Measurements from ENCODE around the gene TTLL6. TPM values are rescaled to one million over a fixed set of nuclear protein-coding genes. Genes with fewer than 3 reads are reported as not detected.

Gene TTLL6
- total and polyA plus RNA-seq, 2 experiments from 2014 or later, result not detected

GRCh38 chr17:48722915-48723422, 94.1 kb downstream of the TTLL6 start, which contains the start of gene PRAC2:
PRAC2 (plus strand) TSS chr17:48723185; CDS start chr17:48724411, 1,226 bp downstream.
- 9 to 14% methylated on average over 19 to 21 of the region's 21 CpGs for WGBS, 2 experiments (ENCODE audit: low coverage in 1 of 2, low lambda C conversion rate in 2 of 2, missing lambda C conversion rate in 2 of 2)
- H3K36me3 ChIP-seq (ENCODE audit: low read depth), result no peaks in the 10 kb centered on the region
- H3K9ac ChIP-seq, result no peak within 1 kb of the TSS
- H3K27me3 ChIP-seq (replicated peaks; ENCODE audit: insufficient read depth), result peaks cover 99% of the 10 kb centered on the region
- H3K27ac ChIP-seq, result no peak within 1 kb of the TSS
- H3K4me1 ChIP-seq (ENCODE audit: insufficient read depth), result no peaks in the 10 kb centered on the region
- H2AFZ ChIP-seq, result no peak within 1 kb of the TSS
- DNase-seq, result no peak
- H3K4me2 ChIP-seq (ENCODE audit: unreplicated experiment), result no peak within 1 kb of the TSS
- H3K9me2 ChIP-seq (ENCODE audit: insufficient read depth), result no peaks in the 10 kb centered on the region
- H4K20me1 ChIP-seq (ENCODE audit: insufficient read depth), result no peaks in the 10 kb centered on the region
- H3K79me2 ChIP-seq (ENCODE audit: insufficient read depth), result no peaks in the 10 kb centered on the region
- no peak within 1 kb of the TSS; the same call in 1 of the 2 replicates for H3K4me3 ChIP-seq
- no peaks in the 10 kb centered on the region for H3K9me3 ChIP-seq (ENCODE audit: low read depth)
- no peaks in the 10 kb centered on the region for H3F3A ChIP-seq (ENCODE audit: insufficient read depth)
- in situ Hi-C loops (cut with MboI), result no loop called here
- TF ChIP-seq EZH2 (IDR thresholded peaks at IDR 0.05; ENCODE audit: insufficient read depth, poor library complexity, severe bottlenecking) (no peak), EZH2phosphoT487 (IDR thresholded peaks at IDR 0.05; ENCODE audit: insufficient read depth, low read depth) (no peak)

DNA sequence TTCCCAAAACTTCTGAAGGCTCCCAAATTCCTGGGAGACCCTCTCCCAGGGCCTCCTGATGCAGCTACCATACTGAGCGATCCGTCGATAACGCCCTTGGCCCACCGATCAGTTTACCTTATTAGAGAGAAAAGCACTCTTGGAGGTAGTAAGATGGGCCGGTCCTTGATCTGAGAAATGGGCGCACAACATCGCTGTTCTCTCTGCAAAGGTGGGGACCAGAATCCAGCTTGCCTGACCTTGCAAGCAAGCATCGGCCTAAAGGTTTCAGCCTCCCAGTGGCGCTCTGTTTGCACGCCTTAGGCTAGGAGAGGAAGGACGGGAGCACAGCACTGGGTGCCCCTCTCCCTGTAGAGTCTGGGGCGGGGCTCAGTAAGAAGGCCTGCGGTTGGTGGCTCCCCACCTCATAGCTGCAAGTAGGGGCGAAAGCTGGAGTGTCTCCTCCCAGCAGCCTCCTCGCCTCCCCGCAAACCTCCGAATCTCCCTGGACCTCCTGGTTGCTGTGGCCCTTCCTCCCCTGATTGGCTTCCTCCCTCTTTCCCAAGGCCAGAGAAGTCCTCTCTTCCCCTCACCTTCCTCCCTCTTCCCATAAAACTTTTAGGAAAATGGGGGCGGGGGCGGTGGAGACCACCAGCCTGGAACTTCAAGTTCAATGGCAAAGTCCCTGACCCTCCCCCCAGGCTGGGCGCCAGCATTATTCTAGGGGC, 94.7 kb downstream of the TTLL6 start, which contains the start of gene PRAC1:
Gene PRAC1, minus strand, starts transcription at position 318 of the 707 bp plus-strand sequence. Its CDS starts 126 bp downstream, at position 192.
- Histone ChIP-seq H2AFZ (no peak within 1 kb of the TSS), H3K4me1 (ENCODE audit: insufficient read depth) (no peaks in the 10 kb centered on the region), H3K9ac (no peak within 1 kb of the TSS), H3K36me3 (ENCODE audit: low read depth) (no peaks in the 10 kb centered on the region), H4K20me1 (ENCODE audit: insufficient read depth) (no peaks in the 10 kb centered on the region), H3K27me3 (replicated peaks; ENCODE audit: insufficient read depth) (peaks cover 99% of the 10 kb centered on the region), H3K79me2 (ENCODE audit: insufficient read depth) (no peaks in the 10 kb centered on the region), H3F3A (ENCODE audit: insufficient read depth) (no peaks in the 10 kb centered on the region), H3K9me2 (ENCODE audit: insufficient read depth) (no peaks in the 10 kb centered on the region), H3K9me3 (ENCODE audit: low read depth) (no peaks in the 10 kb centered on the region), H3K4me3 (no peak within 1 kb of the TSS; the same call in 1 of the 2 replicates), H3K27ac (no peak within 1 kb of the TSS), H3K4me2 (ENCODE audit: unreplicated experiment) (no peak within 1 kb of the TSS)
- TF ChIP-seq EZH2phosphoT487 (IDR thresholded peaks at IDR 0.05; ENCODE audit: insufficient read depth, low read depth) (no peak), EZH2 (IDR thresholded peaks at IDR 0.05; ENCODE audit: insufficient read depth, poor library complexity, severe bottlenecking) (no peak)
- DNase-seq, result no peak
- 21 to 23% methylated on average over 21 of the region's 21 CpGs for WGBS, 2 experiments (ENCODE audit: low coverage in 1 of 2, low lambda C conversion rate in 2 of 2, missing lambda C conversion rate in 2 of 2)
- in situ Hi-C loops (cut with MboI), result no loop called here

GRCh38 chr17:48721009-48721402, 96.0 kb downstream of the TTLL6 start:
- Histone ChIP-seq H3K36me3 (ENCODE audit: low read depth) (no peaks in the 10 kb centered on the region), H2AFZ (no peak overlapping the region), H3K4me3 (no peak overlapping the region), H3K9ac (no peak overlapping the region), H3K9me3 (ENCODE audit: low read depth) (no peaks in the 10 kb centered on the region), H4K20me1 (ENCODE audit: insufficient read depth) (no peaks in the 10 kb centered on the region), H3F3A (ENCODE audit: insufficient read depth) (no peaks in the 10 kb centered on the region), H3K27me3 (replicated peaks; ENCODE audit: insufficient read depth) (peaks cover 99% of the 10 kb centered on the region), H3K27ac (no peak overlapping the region), H3K9me2 (ENCODE audit: insufficient read depth) (no peaks in the 10 kb centered on the region), H3K4me2 (ENCODE audit: unreplicated experiment) (no peak overlapping the region), H3K79me2 (ENCODE audit: insufficient read depth) (no peaks in the 10 kb centered on the region), H3K4me1 (ENCODE audit: insufficient read depth) (no peaks in the 10 kb centered on the region)
- 88 to 93% methylated on average over 1 of the region's 1 CpG for WGBS, 2 experiments (ENCODE audit: low coverage in 1 of 2, low lambda C conversion rate in 2 of 2, missing lambda C conversion rate in 2 of 2)
- TF ChIP-seq EZH2phosphoT487 (IDR thresholded peaks at IDR 0.05; ENCODE audit: insufficient read depth, low read depth) (no peak), EZH2 (IDR thresholded peaks at IDR 0.05; ENCODE audit: insufficient read depth, poor library complexity, severe bottlenecking) (no peak)
- DNase-seq, result no peak
- in situ Hi-C loops (cut with MboI), result no loop called here

- Histone ChIP-seq H3K4me1 (ENCODE audit: insufficient read depth) (no peaks in the 10 kb centered on the region), H3K4me3 (no peak overlapping the region), H3F3A (ENCODE audit: insufficient read depth) (no peaks in the 10 kb centered on the region), H3K27me3 (replicated peaks; ENCODE audit: insufficient read depth) (peaks cover 99% of the 10 kb centered on the region), H2AFZ (no peak overlapping the region), H3K79me2 (ENCODE audit: insufficient read depth) (no peaks in the 10 kb centered on the region), H3K36me3 (ENCODE audit: low read depth) (no peaks in the 10 kb centered on the region), H4K20me1 (ENCODE audit: insufficient read depth) (no peaks in the 10 kb centered on the region), H3K4me2 (ENCODE audit: unreplicated experiment) (no peak overlapping the region), H3K9me3 (ENCODE audit: low read depth) (no peaks in the 10 kb centered on the region), H3K9me2 (ENCODE audit: insufficient read depth) (no peaks in the 10 kb centered on the region), H3K9ac (no peak overlapping the region), H3K27ac (no peak overlapping the region)
- WGBS, 2 experiments (ENCODE audit: low coverage in 1 of 2, low lambda C conversion rate in 2 of 2, missing lambda C conversion rate in 2 of 2), result 28 to 41% methylated on average over 11 of the region's 11 CpGs
- no peak for DNase-seq
- no peak for TF ChIP-seq EZH2phosphoT487 (IDR thresholded peaks at IDR 0.05; ENCODE audit: insufficient read depth, low read depth)
- TF ChIP-seq EZH2 (IDR thresholded peaks at IDR 0.05; ENCODE audit: insufficient read depth, poor library complexity, severe bottlenecking), result no peak
- in situ Hi-C loops (cut with MboI), result no loop called here
These were observed 96.6 kb downstream of the TTLL6 start for GRCh38 chr17:48720266-48721008.
